GM21717 (cell line): ENCODE measurements around the gene CANX.
"Not testable (repeated sequence)": the region's sequence is repeated elsewhere in the genome, so short reads cannot be mapped to it uniquely, and the experiment has no call there.

Experiments
- ATAC-seq: cut with Tn5 transposase; IDR thresholded peaks from one replicate; pipeline ENCODE4 v1.9.1; 2021; ENCODE audit warnings: mild to moderate bottlenecking, moderate library complexity; ENCODE audit not compliant: unreplicated experiment

Gene CANX

GRCh38 chr5:179697993-179698934 is 503 bp upstream of the CANX start:
- ATAC-seq = peak; percentile 92

GRCh38 chr5:179699616-179700237 is 960 bp downstream of the CANX start:
- ATAC-seq = peak; percentile 19

DNA sequence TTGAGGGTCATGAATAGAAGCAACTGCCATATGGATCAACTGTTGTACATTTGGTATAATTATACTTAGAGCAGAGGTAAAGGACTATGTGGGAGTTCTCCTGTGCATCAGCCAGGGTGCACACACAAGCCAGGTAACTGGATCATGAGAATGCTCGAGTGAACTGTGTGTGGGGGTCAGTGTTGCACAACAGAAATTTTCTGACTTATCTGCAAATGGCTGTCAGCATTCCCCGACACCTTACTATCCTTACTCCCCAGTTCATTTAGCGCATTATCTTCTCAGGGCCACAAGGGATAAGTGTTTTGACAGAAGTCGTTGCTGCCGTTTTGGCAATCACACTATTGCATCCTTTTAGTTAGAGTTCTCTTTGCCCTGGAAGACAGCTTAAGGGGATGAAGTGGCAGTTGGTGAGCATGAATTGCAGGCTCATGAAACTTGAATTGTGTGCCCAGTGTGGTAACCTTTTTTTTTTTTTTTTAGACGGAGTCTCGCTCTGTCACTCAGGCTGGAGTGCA is 1.7 kb downstream of the CANX start:
- ATAC-seq = no peak

DNA sequence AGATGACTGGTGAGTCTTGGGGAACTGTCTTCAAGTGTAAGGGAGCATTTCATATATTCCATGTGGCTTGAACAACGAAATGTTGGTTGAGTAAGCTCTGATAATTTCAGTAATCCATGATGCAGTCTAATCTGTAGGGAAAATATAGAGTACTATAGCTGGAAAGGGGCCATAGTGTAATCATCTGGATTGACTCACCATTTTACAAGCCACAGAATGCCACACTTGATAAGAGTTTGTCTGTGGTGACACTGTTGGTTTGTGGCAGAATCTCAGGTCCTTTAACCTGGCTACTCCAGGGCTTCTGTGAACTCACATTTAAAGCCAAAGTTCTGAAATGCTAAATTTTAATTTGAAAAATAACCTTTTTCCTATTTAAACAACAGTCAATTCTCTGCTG is 17.5 kb downstream of the CANX start:
- ATAC-seq = no peak

GRCh38 chr5:179720222-179720621 is 21.5 kb downstream of the CANX start:
- ATAC-seq = no peak

GRCh38 chr5:179724163-179724562 is 25.4 kb downstream of the CANX start:
- ATAC-seq = no peak

DNA sequence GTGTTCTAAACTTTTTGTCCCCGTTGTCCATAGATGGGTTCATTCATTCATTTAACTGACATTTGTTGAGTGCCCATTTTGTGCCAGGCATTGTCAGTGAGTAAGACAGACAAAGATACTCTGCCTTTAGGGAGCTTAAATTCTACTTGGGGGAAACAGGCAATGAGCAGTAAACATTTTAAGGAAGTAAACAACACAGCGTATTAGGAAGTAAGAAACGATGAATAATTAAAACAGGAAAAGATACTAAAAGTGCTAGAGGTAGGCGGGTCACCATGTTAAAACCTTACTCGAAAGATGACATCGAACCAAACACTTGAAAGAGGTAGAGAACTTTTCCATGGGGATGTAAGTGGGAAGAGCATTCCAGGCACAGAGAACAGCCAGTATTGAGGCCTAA is 28.3 kb downstream of the CANX start:
- no peak for ATAC-seq

- no peak for ATAC-seq
Observed at GRCh38 chr5:179729303-179729702, 30.5 kb downstream of the CANX start.

DNA sequence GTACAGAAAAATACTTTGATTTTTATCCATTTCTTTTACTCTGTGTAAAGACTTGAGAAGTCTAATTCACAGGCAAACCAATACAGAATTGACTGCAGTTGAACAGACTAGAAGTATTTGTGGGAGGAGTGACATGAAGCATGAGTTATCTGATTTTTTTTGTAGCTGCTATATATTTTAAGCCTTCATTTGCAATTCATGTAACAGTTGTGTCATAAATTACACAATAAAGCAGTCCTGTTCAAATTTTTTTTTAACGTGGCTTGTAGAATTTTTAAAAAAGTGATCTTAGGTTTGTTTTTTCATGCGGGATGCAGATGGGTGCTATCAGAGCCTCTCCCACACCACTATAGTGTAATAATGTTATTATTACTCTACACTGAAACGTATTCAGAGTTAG is 31.0 kb downstream of the CANX start:
- ATAC-seq = no peak

DNA sequence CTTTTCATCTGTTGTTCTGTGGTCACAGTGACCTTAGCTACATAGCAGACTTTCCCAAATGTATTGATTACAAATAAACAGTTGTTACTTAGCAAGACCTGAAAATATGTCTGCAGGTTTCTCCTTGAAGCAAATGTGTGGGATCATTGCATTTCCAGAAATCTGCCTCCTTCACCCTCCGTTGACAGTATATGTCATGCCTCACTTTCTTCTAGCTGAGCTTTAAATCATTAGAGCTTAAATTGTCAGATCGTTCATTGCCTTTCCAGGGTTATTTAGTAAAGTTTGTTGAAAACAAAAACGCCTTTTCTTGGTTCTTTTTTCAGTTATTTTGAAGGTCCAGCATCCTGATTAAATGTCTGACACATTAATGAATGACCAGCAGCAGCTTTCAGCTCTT is 31.6 kb downstream of the CANX start:
- ATAC-seq = no peak

DNA sequence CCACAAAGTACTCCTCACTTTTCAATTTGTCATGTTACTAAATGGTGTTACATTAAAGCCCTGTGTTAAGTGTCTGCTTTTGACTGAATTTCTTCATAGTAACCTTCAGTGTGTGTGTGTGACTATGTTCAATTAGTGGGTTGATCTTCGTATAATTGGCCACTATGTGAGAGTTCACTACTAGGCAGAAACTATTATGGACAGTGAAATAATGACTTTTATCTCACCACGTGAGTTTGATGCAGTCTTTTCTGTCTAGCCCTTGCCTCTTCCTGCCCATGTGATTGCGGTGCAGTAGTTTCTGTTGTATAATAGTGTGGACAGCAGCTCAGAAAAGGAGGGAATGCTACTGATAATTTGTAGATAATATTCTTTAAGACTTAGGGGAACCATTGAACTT is 32.1 kb downstream of the CANX start:
- no peak for ATAC-seq

GRCh38 chr5:179731791-179732411 is 33.1 kb downstream of the CANX start:
- peak; percentile 27 for ATAC-seq

DNA sequence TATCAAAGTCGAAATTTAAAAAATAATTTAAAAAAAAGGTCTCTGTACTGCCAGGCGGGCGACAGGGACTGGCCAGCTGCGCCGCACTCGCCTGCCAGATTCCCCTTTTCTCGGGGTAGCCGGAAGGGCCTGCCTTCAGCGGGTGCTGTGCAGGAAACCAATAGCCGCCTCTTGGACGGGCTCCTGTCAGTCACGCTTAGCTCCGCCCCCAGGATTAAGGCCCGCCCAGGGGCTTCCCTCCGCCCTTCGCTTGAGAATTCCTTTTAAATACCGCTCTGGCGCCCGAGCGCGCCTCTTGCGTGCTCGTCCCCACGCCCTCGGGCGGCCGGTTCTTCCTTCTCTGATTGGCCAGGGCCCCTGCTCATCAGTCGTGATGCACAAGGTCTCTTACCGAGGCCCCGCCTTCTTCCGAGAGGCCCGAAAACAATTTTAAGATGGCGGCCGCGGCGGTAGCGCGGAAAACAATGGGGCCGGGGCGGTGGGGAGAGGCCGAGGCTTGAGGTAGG is 33.7 kb downstream of the CANX start, which contains the start of gene MAML1:
Gene MAML1 (plus strand): TSS at position 411 of the 506 bp plus-strand sequence. CDS start 291 bp downstream, outside the sequence.
- peak; percentile 95 for ATAC-seq

DNA sequence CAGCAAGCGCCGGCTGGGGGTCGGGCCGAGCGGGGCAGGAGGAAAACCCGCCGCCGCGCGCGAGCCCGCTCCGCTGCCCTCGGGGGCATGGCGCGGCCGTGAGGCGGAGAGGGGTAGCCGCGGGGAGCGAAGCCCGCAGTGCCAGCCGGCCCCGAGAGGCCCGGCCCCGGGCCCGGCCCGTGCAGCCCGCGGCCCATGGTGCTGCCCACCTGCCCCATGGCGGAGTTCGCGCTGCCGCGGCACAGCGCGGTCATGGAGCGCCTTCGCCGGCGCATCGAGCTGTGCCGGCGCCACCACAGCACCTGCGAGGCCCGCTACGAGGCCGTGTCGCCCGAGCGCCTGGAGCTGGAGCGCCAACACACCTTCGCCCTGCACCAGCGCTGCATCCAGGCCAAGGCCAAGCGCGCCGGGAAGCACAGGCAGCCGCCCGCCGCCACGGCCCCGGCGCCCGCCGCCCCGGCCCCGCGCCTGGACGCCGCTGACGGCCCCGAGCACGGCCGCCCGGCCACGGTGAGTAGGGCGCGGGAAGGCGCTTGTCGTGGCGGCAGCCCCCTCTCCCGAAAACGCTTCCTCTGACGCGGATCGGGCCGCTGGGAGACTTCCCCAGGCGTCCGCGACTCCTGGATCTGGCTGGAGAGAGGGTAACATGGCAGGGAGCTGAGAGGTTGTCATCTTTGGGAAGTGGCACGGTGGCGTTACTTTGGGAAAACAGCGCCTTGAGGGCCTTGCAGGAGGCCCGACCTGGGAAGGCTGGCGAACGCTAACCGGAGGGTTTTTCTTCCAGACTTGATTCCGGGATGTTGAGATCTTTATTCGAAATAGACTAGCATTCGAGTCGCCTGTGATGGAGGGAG is 34.4 kb downstream of the CANX start:
- ATAC-seq = peak; percentile 25

DNA sequence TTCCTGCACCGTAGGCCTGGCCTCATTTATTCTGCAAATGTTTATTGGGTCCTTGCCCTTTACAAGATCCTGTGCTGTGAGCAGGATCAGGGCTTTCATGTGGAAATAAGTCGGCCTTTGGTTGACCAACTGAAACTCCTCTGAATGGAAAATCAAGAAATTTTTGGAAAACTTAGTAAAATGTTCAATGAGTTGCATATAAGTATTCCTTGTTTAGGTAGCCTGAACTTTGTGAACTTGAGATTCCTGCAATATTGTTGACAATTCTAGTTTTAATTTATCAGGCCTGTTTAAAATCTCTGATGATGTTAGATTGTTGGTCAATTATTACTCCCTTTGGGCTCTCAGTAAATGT is 35.0 kb downstream of the CANX start:
- ATAC-seq = no peak

DNA sequence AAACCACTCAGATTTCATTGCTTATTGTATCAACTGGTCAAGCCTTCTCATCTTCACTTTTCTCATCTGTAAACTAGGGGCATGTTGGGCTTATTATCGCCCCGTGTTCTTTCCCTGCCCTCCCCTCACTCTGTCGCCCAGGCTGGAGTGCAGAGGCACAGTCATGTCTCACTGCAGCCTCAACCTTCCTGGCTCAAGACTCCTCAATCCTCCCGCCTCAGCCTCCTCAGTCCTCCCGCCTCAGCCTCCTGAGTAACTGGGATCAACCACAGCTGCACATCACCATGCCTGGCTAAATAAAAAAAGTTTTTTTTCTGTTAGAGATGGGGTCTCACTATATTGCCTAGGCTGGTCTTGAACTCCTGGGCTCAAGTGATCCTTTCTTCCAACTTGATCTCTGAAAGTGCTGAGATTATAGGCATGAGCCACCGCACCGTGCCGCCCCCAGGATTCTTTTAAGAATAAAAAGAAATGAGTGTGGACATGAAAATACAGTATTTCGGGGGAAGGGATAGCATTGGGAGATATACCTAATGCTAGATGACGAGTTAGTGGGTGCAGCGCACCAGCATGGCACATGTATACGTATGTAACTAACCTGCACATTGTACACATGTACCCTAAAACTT is 35.9 kb downstream of the CANX start:
- ATAC-seq = no peak

- no peak for ATAC-seq
Observed at GRCh38 chr5:179738742-179739141, 40.0 kb downstream of the CANX start.

DNA sequence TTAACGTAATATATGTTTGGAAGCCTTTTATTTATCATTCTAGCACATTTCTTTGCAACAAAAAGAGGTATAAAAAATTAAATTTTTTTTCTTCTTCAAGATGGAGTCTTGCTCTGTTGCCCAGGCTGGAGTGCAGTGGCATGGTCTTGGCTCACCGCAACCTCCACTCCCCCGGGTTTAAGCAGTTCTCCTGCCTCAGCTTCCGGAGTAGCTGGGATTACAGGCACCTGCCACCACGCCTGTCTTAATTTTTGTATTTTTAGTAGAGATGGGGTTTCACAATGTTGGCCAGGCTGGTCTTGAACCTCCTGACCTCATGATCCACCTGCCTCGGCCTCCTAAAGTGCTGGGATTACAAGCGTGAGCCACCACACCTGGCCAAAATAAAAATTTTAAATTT is 45.3 kb downstream of the CANX start:
- not testable (repeated sequence) for ATAC-seq

- ATAC-seq = no peak
Observed at GRCh38 chr5:179746872-179747271, 48.1 kb downstream of the CANX start.

- no peak for ATAC-seq
Observed at GRCh38 chr5:179747811-179748210, 49.0 kb downstream of the CANX start.
